ENCODE data around the gene RNF32. TPM values are rescaled to one million over a fixed set of nuclear protein-coding genes. Genes with fewer than 3 reads are reported as not detected.

The RNF32 gene
- total RNA-seq, 2 donors from 2014 or later, result 2.4 to 7.3 TPM

- TF ChIP-seq POLR2AphosphoS5 (IDR thresholded peaks at IDR 0.05), result no peak
- TF ChIP-seq CTCF (IDR thresholded peaks at IDR 0.05), result no peak
- TF ChIP-seq POLR2A (IDR thresholded peaks at IDR 0.05), result no peak
- DNase-seq (ENCODE audit: low spot score), result no peak
- Histone ChIP-seq H3K27me3 (replicated peaks; ENCODE audit: insufficient read depth) (no peaks in the 10 kb centered on the region), H3K36me3 (no peaks in the 10 kb centered on the region), H3K27ac (no peak overlapping the region), H3K4me1 (replicated peaks) (no peaks in the 10 kb centered on the region), H3K9me3 (no peaks in the 10 kb centered on the region), H3K4me3 (no peak overlapping the region)
- intact Hi-C loops (cut with DNase I), result no loop called here
- WGBS, result 88% methylated on average over 4 of the region's 4 CpGs
Observed at GRCh38 chr7:156602283-156602682, 38.3 kb upstream of the RNF32 start.

GRCh38 chr7:156603011-156603410, 37.6 kb upstream of the RNF32 start:
- Histone ChIP-seq H3K9me3 (no peaks in the 10 kb centered on the region), H3K36me3 (no peaks in the 10 kb centered on the region), H3K4me1 (replicated peaks) (no peaks in the 10 kb centered on the region), H3K4me3 (no peak overlapping the region), H3K27me3 (replicated peaks; ENCODE audit: insufficient read depth) (no peaks in the 10 kb centered on the region), H3K27ac (no peak overlapping the region)
- no peak for DNase-seq (ENCODE audit: low spot score)
- TF ChIP-seq CTCF (IDR thresholded peaks at IDR 0.05), result no peak
- no peak for TF ChIP-seq POLR2AphosphoS5 (IDR thresholded peaks at IDR 0.05)
- no peak for TF ChIP-seq POLR2A (IDR thresholded peaks at IDR 0.05)
- WGBS, result 38% methylated on average over 6 of the region's 6 CpGs
- intact Hi-C loops (cut with DNase I), result no loop called here

GRCh38 chr7:156603629-156604028, 36.9 kb upstream of the RNF32 start:
- H3K27me3 ChIP-seq (replicated peaks; ENCODE audit: insufficient read depth), result no peaks in the 10 kb centered on the region
- no peaks in the 10 kb centered on the region for H3K4me1 ChIP-seq (replicated peaks)
- H3K9me3 ChIP-seq, result no peaks in the 10 kb centered on the region
- intact Hi-C loops (cut with DNase I), result no loop called here
- no peak overlapping the region for H3K4me3 ChIP-seq
- DNase-seq (ENCODE audit: low spot score), result no peak
- H3K36me3 ChIP-seq, result no peaks in the 10 kb centered on the region
- no peak overlapping the region for H3K27ac ChIP-seq
- WGBS, result 68% methylated on average over 7 of the region's 7 CpGs
- TF ChIP-seq POLR2A (IDR thresholded peaks at IDR 0.05), result no peak
- no peak for TF ChIP-seq CTCF (IDR thresholded peaks at IDR 0.05)
- no peak for TF ChIP-seq POLR2AphosphoS5 (IDR thresholded peaks at IDR 0.05)

- no peaks in the 10 kb centered on the region for H3K4me1 ChIP-seq (replicated peaks)
- TF ChIP-seq POLR2AphosphoS5 (IDR thresholded peaks at IDR 0.05) (no peak), CTCF (IDR thresholded peaks at IDR 0.05) (no peak), POLR2A (IDR thresholded peaks at IDR 0.05) (no peak)
- H3K27ac ChIP-seq, result no peak overlapping the region
- H3K4me3 ChIP-seq, result no peak overlapping the region
- H3K27me3 ChIP-seq (replicated peaks; ENCODE audit: insufficient read depth), result no peaks in the 10 kb centered on the region
- intact Hi-C loops (cut with DNase I), result no loop called here
- DNase-seq (ENCODE audit: low spot score), result no peak
- H3K36me3 ChIP-seq, result no peaks in the 10 kb centered on the region
- H3K9me3 ChIP-seq, result no peaks in the 10 kb centered on the region
- 83% methylated on average over 15 of the region's 15 CpGs for WGBS
Observed at GRCh38 chr7:156604311-156604710, 36.3 kb upstream of the RNF32 start.

GRCh38 chr7:156604836-156605695, 35.5 kb upstream of the RNF32 start:
- TF ChIP-seq POLR2AphosphoS5 (IDR thresholded peaks at IDR 0.05), result no peak
- no peak for TF ChIP-seq CTCF (IDR thresholded peaks at IDR 0.05)
- no peak for TF ChIP-seq POLR2A (IDR thresholded peaks at IDR 0.05)
- Histone ChIP-seq H3K27me3 (replicated peaks; ENCODE audit: insufficient read depth) (no peaks in the 10 kb centered on the region), H3K36me3 (no peaks in the 10 kb centered on the region), H3K4me1 (replicated peaks) (no peaks in the 10 kb centered on the region), H3K4me3 (no peak overlapping the region), H3K27ac (no peak overlapping the region), H3K9me3 (no peaks in the 10 kb centered on the region)
- 68% methylated on average over 22 of the region's 22 CpGs for WGBS
- no peak for DNase-seq (ENCODE audit: low spot score)
- intact Hi-C loops (cut with DNase I), result no loop called here
